ENCODE data around the gene DYRK3.
"Not testable (repeated sequence)": the region's sequence is repeated elsewhere in the genome, so short reads cannot be mapped to it uniquely, and the experiment has no call there.

DYRK3 gene

DNA sequence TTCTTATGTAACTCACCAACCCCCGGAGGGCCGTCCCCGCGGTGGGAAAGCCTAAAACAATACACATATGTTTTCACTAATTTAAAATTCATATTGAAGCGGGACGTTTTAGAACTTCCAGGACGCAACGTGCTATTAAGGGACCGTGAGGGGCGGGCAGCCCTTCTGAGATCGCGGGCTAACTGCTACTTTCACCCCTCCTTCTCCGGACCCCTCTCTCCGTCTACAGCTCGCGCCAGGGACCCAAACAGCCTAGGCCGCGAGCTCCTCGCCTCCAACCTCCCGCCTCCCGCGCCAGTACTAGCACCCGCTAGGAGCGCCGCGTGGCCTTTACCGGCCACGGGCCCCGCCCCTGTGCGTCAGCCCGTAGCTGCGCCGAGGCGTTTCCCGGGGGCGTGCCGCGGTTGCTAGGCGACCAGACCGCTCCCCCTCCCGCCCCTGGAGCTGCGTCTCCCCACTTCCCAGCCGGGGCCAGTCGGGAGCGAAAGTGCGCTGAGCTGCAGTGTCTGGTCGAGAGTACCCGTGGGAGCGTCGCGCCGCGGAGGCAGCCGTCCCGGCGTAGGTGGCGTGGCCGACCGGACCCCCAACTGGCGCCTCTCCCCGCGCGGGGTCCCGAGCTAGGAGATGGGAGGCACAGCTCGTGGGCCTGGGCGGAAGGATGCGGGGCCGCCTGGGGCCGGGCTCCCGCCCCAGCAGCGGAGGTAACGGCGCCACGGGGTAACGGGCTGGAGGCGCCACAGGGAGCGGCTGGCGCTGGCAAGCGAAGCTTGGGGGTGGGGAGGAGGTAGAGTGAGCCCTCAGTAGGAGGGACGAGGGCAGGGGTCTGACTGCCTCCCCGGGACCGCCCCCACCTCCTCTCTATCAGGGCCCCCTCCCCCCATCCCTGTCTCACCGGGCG is at the start of gene DYRK3:
Gene DYRK3, plus strand, starts transcription at position 457 of the 898 bp plus-strand sequence. Its CDS starts 168 bp downstream, at position 625.
- DNase-seq = peak; percentile 94

DNA sequence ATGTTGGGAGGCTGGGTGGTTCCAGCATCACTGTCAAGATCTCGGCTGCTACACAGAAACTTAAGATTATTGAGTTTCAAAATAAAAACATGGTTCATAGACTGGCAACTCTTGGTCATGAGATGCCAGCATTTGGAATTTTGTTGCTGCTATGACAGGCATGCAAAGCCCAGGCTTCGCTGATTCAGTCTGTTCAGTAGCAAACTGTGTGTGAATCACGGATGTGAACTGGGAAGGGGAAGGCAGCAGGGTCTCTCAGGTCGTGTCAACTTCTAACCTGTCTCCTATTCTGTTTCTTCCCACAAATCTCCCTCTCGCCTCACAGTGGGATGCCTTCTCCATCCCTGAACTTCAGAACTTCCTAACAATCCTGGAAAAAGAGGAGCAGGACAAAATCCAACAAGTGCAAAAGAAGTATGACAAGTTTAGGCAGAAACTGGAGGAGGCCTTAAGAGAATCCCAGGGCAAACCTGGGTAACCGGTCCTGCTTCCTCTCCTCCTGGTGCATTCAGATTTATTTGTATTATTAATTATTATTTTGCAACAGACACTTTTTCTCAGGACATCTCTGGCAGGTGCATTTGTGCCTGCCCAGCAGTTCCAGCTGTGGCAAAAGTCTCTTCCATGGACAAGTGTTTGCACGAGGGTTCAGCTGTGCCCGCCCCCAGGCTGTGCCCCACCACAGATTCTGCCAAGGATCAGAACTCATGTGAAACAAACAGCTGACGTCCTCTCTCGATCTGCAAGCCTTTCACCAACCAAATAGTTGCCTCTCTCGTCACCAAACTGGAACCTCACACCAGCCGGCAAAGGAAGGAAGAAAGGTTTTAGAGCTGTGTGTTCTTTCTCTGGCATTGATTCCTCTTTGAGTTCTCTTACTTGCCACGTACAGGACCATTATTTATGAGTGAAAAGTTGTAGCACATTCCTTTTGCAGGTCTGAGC is 48.6 kb upstream of the DYRK3 start:
- DNase-seq = no peak

DNA sequence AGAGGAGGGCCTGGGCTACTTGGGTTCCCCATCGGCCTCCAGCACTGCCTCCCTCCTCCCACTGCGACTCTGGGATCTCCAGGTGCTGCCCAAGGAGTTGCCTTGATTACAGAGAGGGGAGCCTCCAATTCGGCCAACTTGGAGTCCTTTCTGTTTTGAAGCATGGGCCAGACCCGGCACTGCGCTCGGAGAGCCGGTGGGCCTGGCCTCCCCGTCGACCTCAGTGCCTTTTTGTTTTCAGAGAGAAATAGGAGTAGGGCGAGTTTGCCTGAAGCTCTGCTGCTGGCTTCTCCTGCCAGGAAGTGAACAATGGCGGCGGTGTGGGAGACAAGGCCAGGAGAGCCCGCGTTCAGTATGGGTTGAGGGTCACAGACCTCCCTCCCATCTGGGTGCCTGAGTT is 47.4 kb upstream of the DYRK3 start:
- no peak for DNase-seq

DNA sequence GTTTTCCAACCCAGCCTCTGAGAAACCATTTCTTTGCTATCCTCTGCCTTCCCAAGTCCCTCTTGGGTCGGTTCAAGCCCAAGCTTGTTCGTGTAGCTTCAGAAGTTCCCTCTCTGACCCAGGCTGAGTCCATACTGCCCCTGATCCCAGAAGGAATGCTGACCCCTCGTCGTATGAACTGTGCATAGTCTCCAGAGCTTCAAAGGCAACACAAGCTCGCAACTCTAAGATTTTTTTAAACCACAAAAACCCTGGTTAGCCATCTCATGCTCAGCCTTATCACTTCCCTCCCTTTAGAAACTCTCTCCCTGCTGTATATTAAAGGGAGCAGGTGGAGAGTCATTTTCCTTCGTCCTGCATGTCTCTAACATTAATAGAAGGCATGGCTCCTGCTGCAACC is 46.8 kb upstream of the DYRK3 start:
- DNase-seq = no peak

DNA sequence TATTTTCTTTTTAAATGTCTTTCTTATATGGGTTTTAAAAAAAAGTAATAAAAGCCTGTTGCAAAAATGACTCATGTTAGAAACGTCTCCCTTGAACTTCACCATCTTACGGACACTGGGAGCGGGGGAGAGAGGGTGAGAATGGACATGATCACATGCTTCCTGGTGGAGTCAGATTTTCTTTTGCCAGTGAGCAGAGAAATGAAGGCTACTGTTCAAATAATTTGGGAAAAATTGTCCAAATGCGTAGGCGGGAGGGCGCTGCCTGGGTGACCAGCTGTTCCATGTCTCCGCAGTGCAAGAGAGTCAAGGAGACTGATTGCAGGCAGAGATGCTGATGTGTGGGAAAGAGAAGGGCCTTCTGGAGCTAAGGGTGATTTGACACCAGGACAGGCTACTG is 46.1 kb upstream of the DYRK3 start:
- no peak for DNase-seq

DNA sequence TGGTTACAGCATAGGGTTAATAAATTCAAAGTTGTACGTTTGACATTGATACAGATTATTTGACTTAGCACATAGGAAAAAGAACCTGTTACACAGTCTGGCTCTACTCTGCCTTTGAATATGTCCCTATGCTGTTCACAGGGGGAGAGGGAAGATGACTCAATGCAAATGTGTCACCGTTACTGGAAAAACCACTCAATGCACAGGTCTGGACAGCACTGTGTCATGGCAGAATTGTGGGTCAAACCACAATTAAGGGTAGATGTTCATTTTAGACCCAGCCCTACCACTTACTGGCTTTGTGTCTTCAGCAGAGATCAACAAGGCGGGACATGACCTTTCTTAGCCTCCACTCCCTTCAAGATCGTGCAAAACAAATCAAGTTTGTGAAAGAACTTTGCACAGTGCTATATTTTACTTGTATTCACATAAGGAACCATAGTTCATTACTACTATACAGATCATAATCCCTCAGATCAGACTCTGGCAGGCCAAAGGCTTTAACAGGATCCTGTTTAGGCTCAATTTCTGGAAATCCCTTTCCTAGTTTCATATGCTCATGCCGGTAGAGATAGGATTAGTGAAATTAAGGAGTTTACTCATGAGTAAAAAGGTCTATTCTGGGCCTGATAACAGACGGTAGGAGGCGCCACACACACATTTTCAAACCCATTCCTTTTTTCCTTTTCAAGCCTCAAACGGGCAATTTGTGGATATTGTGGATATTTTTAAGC is 45.1 kb upstream of the DYRK3 start:
- DNase-seq = no peak

DNA sequence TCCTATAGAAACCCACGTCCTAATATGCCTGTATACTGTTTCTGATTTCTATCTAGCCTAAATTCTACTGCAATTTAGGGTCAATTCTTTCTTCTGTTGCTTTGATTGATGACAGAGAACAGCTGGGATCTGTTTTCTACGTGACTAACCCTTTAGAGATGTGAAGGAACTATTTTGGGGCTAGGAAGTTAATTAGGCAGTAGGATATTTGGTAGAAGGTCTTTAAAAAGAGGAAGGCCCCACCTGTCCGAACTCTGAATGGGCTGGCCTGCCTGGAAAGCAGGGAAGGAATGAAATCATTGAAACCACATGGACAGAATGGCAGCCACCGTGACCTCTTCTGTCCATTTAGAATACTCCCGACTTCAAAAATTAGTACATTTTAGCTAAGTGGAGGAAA is 44.1 kb upstream of the DYRK3 start:
- no peak for DNase-seq

DNA sequence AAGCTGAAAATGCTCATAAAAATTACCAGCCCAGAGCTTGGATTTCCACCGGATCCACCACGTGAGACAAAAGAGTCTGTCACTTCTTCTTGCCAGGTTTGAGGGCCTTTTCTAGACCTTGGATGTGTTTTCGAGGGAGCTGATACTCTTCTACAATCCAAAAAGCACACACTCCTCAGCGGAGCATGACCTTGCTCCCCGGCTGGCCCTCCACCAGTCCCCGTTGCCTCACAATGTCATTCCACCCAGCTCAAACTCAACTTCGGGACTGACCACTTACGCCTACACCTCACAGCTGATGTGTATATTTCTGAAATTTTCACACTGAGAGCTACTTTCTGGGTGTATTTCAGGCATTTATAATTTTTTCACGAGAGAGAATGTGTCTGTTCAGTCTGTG is 43.6 kb upstream of the DYRK3 start:
- DNase-seq = no peak

DNA sequence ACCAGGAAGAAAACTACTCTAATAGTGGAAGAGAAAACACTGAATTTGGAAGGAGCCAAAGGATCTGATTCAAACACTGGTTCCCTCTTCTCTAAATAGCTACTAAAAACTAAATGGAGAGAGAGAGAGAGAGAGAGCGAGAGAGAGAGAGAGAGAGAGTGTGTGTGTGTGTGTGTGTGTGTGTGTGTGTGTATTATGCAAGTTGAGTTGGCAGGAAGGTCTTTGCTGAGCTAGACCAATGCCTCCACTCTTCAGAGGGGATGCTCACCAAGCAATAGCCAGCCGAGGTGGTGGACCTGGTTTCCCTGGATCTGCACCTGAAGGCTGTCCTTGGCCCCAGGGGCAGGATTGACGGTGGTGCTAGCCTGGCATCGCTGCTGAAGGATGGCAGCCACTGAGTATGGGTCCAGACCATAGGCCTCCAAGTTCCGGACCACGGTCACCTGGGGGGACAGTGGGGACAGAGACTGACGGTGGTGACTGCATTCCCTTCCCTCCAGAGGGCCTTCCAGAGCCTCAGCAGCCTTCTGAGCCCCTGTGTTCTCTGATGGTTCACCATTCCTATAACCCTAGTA is 41.9 kb upstream of the DYRK3 start:
- DNase-seq = no peak

DNA sequence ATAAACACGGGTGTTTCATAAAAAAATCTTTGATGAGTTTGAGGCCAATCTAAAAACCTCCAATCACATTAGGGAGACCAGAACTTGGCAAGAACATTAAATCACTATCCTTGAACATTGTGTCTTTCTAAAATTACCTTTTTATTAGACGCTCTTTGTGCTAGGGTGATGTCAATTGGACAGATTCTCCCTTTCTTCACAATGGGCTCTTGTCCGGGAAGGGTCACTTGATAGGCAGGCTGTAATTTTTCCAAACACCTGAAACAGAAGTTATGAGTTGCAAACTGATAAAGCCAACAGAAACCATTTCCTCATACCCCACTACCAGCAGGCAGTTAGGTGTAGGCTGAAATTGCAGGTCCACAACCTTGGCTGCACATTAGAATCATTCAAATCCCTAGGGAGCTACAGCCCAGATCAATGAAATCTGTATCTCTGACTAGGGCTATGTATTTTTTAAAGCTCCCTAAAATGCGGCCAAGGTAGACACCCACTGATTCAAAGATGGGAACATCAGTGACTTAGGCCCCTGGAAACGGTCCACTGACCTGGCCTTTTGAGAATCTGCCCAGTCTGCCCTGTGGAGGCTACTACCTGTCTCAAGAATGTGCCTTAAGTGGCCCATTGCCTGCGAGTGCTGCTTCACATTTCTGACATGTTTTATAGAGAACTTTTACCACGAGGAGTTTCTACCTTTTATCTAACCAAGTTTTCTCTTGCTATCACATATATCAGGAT is 39.6 kb upstream of the DYRK3 start:
- no peak for DNase-seq

DNA sequence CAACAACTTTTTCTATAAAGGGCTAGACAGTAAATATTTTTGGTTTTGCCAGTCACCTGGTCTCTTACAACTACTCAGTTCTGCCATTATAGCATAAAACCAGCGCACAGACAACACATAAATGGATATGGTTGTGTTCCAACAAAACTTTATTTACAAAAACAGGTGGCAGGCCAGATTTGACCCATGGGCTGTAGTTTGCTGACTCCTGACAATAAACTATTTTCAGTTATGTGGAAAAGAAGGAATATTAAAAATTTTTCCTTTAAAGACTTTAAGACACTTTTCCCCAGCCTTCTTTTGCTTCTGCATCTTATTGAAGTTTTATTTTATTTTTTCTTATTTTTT is 39.0 kb upstream of the DYRK3 start:
- no peak for DNase-seq

DNA sequence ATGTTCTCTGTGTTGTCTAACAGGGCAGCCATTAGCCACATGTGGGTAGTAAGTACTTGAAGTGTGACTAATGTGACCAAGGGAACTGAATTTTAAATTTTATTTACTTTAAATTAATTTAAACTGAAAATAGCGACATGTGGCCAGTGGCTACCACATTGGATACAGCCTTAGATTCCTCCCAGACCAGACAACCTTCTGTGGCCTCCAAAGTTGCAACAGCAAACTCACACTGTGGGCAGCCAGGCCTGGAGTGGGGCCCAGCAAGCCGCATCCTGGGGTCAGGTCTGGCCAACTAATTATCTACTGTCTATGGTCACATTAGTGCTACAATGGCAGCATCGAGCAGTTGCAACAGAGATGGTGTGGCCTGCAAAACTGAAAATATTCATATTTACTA is 34.8 kb upstream of the DYRK3 start:
- no peak for DNase-seq

DNA sequence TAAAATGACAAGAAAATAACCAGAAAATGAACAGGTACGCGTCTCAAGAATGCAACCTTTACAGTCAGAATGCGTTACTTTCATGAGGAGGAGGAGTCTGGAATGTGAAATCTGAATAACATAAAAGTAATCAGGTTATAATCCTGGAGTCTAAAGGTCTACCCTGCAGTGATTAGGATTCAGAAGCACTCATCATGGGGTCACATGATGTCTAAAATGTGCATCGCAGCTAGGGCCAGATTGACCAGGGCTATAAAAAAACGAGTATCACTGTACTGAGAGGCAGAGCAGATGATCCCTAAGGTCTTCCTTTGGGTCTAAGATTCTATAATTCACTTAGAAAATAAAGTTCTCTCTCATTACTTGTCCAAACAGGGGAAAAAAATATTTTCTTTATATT is 30.5 kb upstream of the DYRK3 start:
- no peak for DNase-seq

DNA sequence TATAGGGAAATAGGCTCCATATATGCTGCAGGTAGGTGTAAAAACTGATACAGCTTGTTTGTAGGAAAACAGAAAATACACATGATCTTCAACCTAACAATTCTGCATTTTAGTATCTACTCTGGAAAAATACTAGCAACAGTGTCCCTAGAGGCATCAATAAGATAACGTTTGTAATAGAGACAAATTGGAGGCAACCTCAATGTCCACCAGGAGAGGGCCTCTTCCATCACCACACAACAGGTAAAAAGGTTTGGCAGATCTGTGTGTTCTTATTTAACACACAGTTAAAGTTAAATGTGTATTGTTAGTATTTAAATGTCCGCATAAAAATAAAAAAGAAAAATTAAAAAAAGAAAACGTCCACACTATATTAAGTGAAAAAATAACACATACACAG is 28.5 kb upstream of the DYRK3 start:
- DNase-seq = no peak

DNA sequence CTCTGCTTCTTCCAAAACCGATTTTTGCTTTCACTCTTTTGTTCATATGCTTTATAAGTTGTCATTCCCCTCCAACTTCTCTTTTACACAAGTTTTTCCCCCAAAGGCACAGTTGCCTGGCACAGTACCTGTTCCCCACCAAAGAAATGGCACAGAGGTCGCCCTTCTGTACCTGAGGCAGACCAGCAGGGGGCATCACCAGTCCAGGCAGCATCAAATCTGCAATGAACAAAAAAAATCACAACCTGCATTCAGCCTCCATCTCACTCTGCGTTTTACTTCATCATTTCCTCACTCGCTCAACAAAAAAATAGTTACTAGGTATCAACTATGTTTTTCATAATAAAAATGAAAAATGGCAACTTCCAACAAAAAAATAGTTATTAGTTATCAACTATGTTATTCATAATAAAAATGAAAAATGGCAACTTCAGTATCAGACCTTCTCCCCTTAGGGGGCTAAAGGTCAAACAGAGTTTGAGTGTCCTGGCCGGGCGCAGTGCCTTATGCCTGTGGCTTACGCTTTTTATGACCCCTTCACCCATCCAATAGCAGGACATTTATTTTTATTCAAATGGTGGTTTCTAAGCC is 27.1 kb upstream of the DYRK3 start:
- no peak for DNase-seq

DNA sequence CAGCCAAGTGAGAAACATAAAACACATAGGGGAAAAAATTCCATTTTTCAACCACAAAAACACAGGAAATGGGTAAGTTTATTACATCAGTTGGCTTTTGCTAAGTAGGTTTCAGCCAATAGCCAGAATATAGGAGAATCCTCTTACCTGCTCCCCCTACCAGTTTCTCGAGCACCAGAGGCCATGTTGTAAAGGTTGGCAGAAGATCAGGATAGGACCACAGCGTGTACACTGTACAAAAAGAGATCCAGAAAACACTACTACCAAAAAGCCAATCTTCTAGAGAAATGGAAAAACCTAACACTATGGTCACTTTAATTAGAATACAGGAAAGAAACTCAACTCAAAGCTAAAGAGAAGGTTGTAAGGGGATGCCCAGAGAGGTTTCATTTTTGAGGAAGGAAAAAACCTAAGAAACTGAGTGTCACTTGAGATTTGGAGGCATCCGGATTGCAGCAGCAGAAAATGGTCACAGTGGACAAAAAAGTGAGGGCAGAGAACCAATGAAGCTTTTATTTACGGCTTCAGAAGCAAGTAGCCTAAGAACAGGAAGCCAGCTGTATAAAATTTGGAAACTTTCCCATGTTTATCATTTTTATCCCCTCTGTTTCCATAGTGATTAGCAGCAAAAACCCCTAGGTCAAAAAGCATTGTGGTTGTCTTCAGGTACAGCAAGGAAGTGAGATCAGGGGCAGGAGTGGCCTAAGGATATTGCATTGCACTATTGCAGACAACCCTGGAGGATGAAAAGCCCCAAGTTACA is 25.9 kb upstream of the DYRK3 start:
- no peak for DNase-seq

DNA sequence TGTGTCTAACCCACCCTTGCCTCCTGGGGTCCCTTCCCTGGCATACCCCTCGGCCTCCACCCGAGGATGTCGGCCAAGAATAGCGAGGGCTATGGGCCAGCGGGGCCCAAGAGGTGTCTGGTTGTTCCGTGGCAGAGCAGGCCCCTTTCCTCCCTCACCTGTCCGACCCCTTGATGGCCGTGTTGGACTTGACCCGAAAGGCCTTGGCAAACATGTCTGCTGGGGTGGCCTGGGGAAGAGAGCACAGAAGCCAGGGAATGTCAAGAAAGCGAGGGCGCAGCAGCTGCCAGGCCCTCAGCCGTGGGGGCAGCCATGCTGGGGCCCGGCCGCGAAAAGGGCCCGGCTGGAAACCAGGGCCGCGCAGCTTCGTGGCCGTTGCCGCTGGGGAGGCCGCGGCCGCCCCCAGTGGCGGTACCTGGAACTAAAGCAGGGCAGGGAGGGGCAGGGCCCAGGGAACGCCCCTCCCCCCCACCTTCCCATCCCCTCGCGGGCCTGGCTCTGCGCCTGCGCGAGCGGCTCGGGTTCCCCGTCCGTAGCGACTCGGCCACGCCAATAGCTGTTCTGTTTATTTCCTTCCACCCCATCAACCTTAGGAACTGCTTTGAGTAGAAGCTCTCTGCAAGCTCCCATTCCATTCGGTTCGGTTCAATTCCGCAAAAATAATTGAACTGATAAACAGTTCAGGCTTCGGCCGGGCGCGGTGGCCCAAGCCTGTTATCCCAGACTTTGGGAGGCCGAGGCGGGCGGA is 23.0 kb upstream of the DYRK3 start, which contains the start of gene EIF2D:
Gene EIF2D, minus strand, starts transcription at position 337 of the 748 bp plus-strand sequence. Its CDS starts 123 bp downstream, at position 214.
- DNase-seq = peak; percentile 92

DNA sequence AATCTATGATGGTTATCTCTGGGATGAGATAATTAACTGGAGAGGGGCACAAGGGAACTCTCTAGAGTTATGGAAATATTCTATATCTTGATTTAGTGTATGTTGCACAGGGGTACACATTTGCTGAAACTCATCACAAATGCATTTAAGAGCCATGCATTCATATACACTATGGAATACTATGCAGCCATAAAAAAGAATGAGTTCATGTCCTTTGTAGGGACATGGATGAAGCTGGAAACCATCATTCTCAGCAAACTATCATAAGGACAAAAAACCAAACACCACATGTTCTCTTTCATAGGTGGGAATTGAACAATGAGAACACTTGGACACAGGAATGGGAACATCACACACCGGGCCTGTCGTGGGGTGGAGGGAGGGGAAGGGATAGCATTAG is 8.9 kb upstream of the DYRK3 start:
- DNase-seq = not testable (repeated sequence)

DNA sequence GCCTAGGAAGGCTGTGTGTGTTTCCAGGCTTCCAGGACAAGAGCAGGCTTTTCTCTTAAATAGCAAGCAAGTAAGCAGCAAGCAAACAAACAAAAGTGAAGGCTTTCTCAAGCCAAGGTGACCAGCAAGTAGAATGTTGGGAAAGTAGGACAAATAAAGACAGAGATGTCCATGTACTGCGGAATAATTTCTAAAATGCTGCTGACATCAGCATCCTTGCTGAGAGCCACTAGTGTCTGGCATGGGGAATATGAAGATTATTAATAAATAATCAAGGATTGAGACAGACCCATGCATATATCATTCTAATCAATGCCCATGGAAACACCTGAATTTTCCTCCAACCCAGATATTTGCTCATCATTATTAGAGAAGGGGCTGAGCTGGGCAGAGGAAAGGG is 6.4 kb upstream of the DYRK3 start:
- DNase-seq = no peak

DNA sequence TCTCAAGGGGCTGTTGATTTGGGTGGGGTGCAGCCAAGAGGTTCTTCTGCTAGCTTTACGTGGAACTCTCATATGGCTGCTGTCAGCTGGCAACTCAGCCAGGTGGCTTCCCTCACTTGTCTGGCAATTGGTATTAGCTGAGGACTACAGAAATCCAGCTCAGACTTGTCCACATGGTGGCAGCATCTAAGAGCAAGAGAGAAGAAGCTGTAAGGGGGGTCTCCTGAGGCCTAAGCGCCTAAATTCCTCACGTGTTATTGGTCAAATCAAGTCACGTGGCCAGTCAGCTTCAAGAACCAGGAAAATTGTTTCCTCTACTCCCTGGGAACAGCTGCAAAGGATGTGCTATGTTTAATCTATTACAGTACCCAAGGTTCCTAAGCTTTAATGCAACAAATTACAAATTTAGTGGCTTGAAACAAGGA is 4.2 kb upstream of the DYRK3 start:
- DNase-seq = peak; percentile 64
